CD4-positive, alpha-beta T cell (primary cell): Measurements from ENCODE around the gene SART3. TPM values are rescaled to one million over a fixed set of nuclear protein-coding genes. Genes with fewer than 3 reads are reported as not detected.

Experiments
- ATAC-seq: fragments of 200-7000 bp; cut with Tn5 transposase; one replicate; pipeline ENCODE4 v1.10.0; 2022; ENCODE audit warnings: mild to moderate bottlenecking; ENCODE audit not compliant: poor library complexity
- CTCF ChIA-PET: fragments of 350-600 bp; sonication (Branson Sonifier 250); formaldehyde crosslinking; loops from one replicate; lab custom pipeline; 2021; ENCODE audit warnings: antibody characterized with exemption, inconsistent platforms; lab: Charles Lee
- POLR2A ChIA-PET: fragments of 350-600 bp; sonication (Branson Sonifier 250); formaldehyde crosslinking; loops from one replicate; lab custom pipeline; 2021; ENCODE audit warnings: antibody characterized with exemption, inconsistent platforms; lab: Charles Lee
- DNase-seq, 14 experiments: peaks; one replicate each; pipeline ENCODE4 v3.0.0-alpha.2; 2013 to 2020; ENCODE audit warnings: mixed read lengths in 2 of 14
- H3K27ac ChIP-seq, 2 donors: one replicate each; pipeline versions ENCODE4 v1.5.1 to v1.7.0; 2013; ENCODE audit warnings: low read length in 2 of 2, low read depth in 1 of 2, mild to moderate bottlenecking in 1 of 2
- H3K27me3 ChIP-seq, 2 experiments: 1 replicate in 1 of 2; 2 replicates in 1 of 2; pipeline versions ENCODE4 v1.6.1 to v1.7.0; 2013; ENCODE audit warnings: low read length in 2 of 2, control low read depth in 1 of 2, mild to moderate bottlenecking in 1 of 2, moderate library complexity in 1 of 2; ENCODE audit not compliant: insufficient read depth in 2 of 2, control insufficient read depth in 1 of 2
- H3K36me3 ChIP-seq: one replicate; pipeline ENCODE4 v1.6.1; 2013; ENCODE audit warnings: low read length, control low read depth; ENCODE audit not compliant: insufficient read depth
- H3K4me1 ChIP-seq: one replicate; pipeline ENCODE4 v1.6.1; 2013; ENCODE audit warnings: low read length, control low read depth; ENCODE audit not compliant: insufficient read depth
- H3K4me3 ChIP-seq: one replicate; pipeline ENCODE4 v1.5.1; 2013; ENCODE audit warnings: mild to moderate bottlenecking, low read length, moderate library complexity
- H3K9me3 ChIP-seq, 2 experiments: 1 replicate in 1 of 2; 2 replicates in 1 of 2; pipeline versions ENCODE4 v1.6.1 to v1.7.0; 2013; ENCODE audit warnings: low read length in 2 of 2, mild to moderate bottlenecking in 2 of 2, control low read depth in 1 of 2, moderate library complexity in 1 of 2; ENCODE audit not compliant: control insufficient read depth in 1 of 2, insufficient read depth in 1 of 2
- H3K27ac Mint-ChIP-seq: one replicate; pipeline ENCODE4 v1.8.0; 2020; ENCODE audit warnings: mixed read lengths
- H3K27me3 Mint-ChIP-seq: one replicate; pipeline ENCODE4 v1.8.0; 2021; ENCODE audit warnings: mixed read lengths
- H3K36me3 Mint-ChIP-seq: one replicate; pipeline ENCODE4 v1.8.0; 2021; ENCODE audit warnings: low read depth, mixed read lengths
- H3K4me1 Mint-ChIP-seq: one replicate; pipeline ENCODE4 v1.8.0; 2021; ENCODE audit warnings: low read depth, mixed read lengths
- H3K4me3 Mint-ChIP-seq: one replicate; pipeline ENCODE4 v1.8.0; 2020; ENCODE audit warnings: mild to moderate bottlenecking, mixed read lengths
- H3K9me3 Mint-ChIP-seq: one replicate; pipeline ENCODE4 v1.8.0; 2020; ENCODE audit warnings: mixed read lengths
- CTCF ChIP-seq: fragments of 200-600 bp; IDR thresholded peaks from one replicate; pipeline ENCODE4 v1.8.0; 2022; ENCODE audit warnings: antibody characterized with exemption, mild to moderate bottlenecking
- intact Hi-C, 2 experiments: fragments of 100-400 bp; cut with DNase I in 1 of 2; cut with micrococcal nuclease in 1 of 2; formaldehyde crosslinking; loops; one replicate each; pipeline versions ENCODE4 v1.15.1 to v1.9.0; 2023 to 2025; cut with DNase I, micrococcal nuclease
- total RNA-seq, 174 experiments: library from RNA in 2 of 174; stranded (reverse) in 2 of 174; gene quantifications; one replicate each; pipeline ENCODE4 v1.2.3 and lab custom pipeline; 2021 to 2026

SART3 gene
- total RNA-seq, 2 experiments from 2014 or later, result 95.1 to 104 TPM

- POLR2A ChIA-PET, result interaction anchor here (1.1 to 1.4 kb wide), 2 partner anchors 17 to 18 kb away, joined by 5 to 6 read pairs; partner anchors contain the start of genes ISCU and SART3
- DNase-seq (no peak), ATAC-seq (no peak)
- Histone ChIP-seq H3K9me3 (no peaks in the 10 kb centered on the region), H3K27ac (no peak overlapping the region), H3K4me1 (peaks cover 3% of the 10 kb centered on the region), H3K36me3 (peaks cover 82% of the 10 kb centered on the region), H3K27me3 (no peaks in the 10 kb centered on the region), H3K4me3 (no peak overlapping the region)
- H3K27me3 Mint-ChIP-seq, result no peaks in the 10 kb centered on the region
- intact Hi-C loops, result no loop called here
- H3K27ac Mint-ChIP-seq, result no peak overlapping the region
- no peaks in the 10 kb centered on the region for H3K9me3 Mint-ChIP-seq
- no peak for TF ChIP-seq CTCF
- no peak overlapping the region for H3K4me3 Mint-ChIP-seq
- CTCF ChIA-PET, result no interaction called here
- H3K4me1 Mint-ChIP-seq, result peaks cover 32% of the 10 kb centered on the region
- peaks cover 87% of the 10 kb centered on the region for H3K36me3 Mint-ChIP-seq
Observed at GRCh38 chr12:108543652-108544051, 17.3 kb downstream of the SART3 start.

- ATAC-seq, result no peak
- no peak overlapping the region for H3K4me3 ChIP-seq
- intact Hi-C loops, result no loop called here
- no peak for DNase-seq
- H3K27me3 ChIP-seq, result no peaks in the 10 kb centered on the region
- H3K27ac Mint-ChIP-seq, result no peak overlapping the region
- H3K4me1 Mint-ChIP-seq, result peaks cover 32% of the 10 kb centered on the region
- ChIA-PET CTCF (no interaction called here), POLR2A (no interaction called here)
- peaks cover 3% of the 10 kb centered on the region for H3K4me1 ChIP-seq
- no peak overlapping the region for H3K4me3 Mint-ChIP-seq
- no peak for TF ChIP-seq CTCF
- peaks cover 89% of the 10 kb centered on the region for H3K36me3 Mint-ChIP-seq
- H3K36me3 ChIP-seq, result peaks cover 81% of the 10 kb centered on the region
- no peaks in the 10 kb centered on the region for H3K27me3 Mint-ChIP-seq
- H3K27ac ChIP-seq, result no peak overlapping the region
- no peaks in the 10 kb centered on the region for H3K9me3 ChIP-seq
- no peaks in the 10 kb centered on the region for H3K9me3 Mint-ChIP-seq
Observed at GRCh38 chr12:108542320-108542719, 18.7 kb downstream of the SART3 start.

- ATAC-seq, result no peak
- no peak for DNase-seq
- Mint-ChIP-seq H3K4me1 (peaks cover 25% of the 10 kb centered on the region), H3K36me3 (peaks cover 92% of the 10 kb centered on the region), H3K4me3 (no peak overlapping the region), H3K9me3 (no peaks in the 10 kb centered on the region), H3K27ac (peak overlapping the region; percentile 9), H3K27me3 (no peaks in the 10 kb centered on the region)
- no peaks in the 10 kb centered on the region for H3K9me3 ChIP-seq
- no peak overlapping the region for H3K4me3 ChIP-seq
- ChIA-PET POLR2A (no interaction called here), CTCF (interaction anchor here (1.4 kb wide), 1 partner anchor 27 kb away, joined by 3 read pairs; no protein-coding TSS in a partner anchor)
- H3K27me3 ChIP-seq, result no peaks in the 10 kb centered on the region
- intact Hi-C loops, result no loop called here
- H3K4me1 ChIP-seq, result no peaks in the 10 kb centered on the region
- peaks cover 79% of the 10 kb centered on the region for H3K36me3 ChIP-seq
- no peak for TF ChIP-seq CTCF
- no peak overlapping the region for H3K27ac ChIP-seq
Observed at GRCh38 chr12:108538616-108539195, 22.3 kb downstream of the SART3 start.
